HCT116 (cell line): ENCODE results near the gene MRPL11. TPM values are rescaled to one million over a fixed set of nuclear protein-coding genes. Genes with fewer than 3 reads are reported as not detected.

Source experiments
- CEBPB ChIP-seq: IDR thresholded peaks from 2 replicates; pipeline ENCODE4 v1.6.1; 2012; ENCODE audit warnings: low read depth
- ELF1 ChIP-seq: IDR thresholded peaks from 2 replicates; pipeline ENCODE4 v1.6.1; 2012; ENCODE audit warnings: low read depth, borderline replicate concordance
- EZH2 ChIP-seq: fragments of 200-600 bp; sonication (generic); IDR thresholded peaks from 2 replicates; pipeline ENCODE4 v1.6.1; 2017; ENCODE audit warnings: antibody characterized with exemption, mixed run types
- POLR2AphosphoS5 ChIP-seq: IDR thresholded peaks from 2 replicates; pipeline ENCODE4 v1.6.1; 2011; ENCODE audit warnings: mild to moderate bottlenecking, low read depth, low read length, moderate library complexity
- REST ChIP-seq: IDR thresholded peaks from 2 replicates; pipeline ENCODE4 v1.6.1; 2012; ENCODE audit warnings: low read depth
- SIN3A ChIP-seq: IDR thresholded peaks from 2 replicates; pipeline ENCODE4 v1.6.1; 2012; ENCODE audit warnings: low read depth
- YY1 ChIP-seq: IDR thresholded peaks from 2 replicates; pipeline ENCODE4 v1.6.1; 2011; ENCODE audit warnings: low read length, low read depth, moderate library complexity, mild to moderate bottlenecking; ENCODE audit not compliant: insufficient replicate concordance; ENCODE audit errors: extremely low read depth
- ZNF274 ChIP-seq: fragments of 200-500 bp; sonication (Bioruptor generic); IDR thresholded peaks from 2 replicates; pipeline ENCODE4 v1.6.1; 2014; ENCODE audit warnings: mild to moderate bottlenecking, low read depth, low read length, inconsistent platforms
- total RNA-seq: library from RNA; stranded (reverse); gene quantifications from one replicate; pipeline ENCODE4 v1.2.1, GENCODE V29; 2021; ENCODE audit not compliant: unreplicated experiment

Gene MRPL11
- total RNA-seq, 1 experiment from 2014 or later: 126 TPM

- TF ChIP-seq REST: no peak
- no peak for TF ChIP-seq YY1
- TF ChIP-seq ELF1: no peak
- TF ChIP-seq SIN3A: no peak
- TF ChIP-seq ZNF274: no peak
- no peak for TF ChIP-seq POLR2AphosphoS5
- TF ChIP-seq CEBPB: no peak
- TF ChIP-seq EZH2: no peak
Measured at GRCh38 chr11:66484806-66485380, 46.2 kb upstream of the MRPL11 start (continued).
